MCF 10A (cell line): ENCODE measurements around the gene PCDHGB3. TPM values are rescaled to one million over a fixed set of nuclear protein-coding genes. Genes with fewer than 3 reads are reported as not detected.

Source experiments
- BruUV-seq: library from RNA; stranded (reverse); fragments of 400-500 nt; replicated peaks from 2 replicates; lab custom pipeline; 2021; lab: Mats Ljungman, UMichigan
- CTCF ChIA-PET: fragments of 300-600 bp; sonication (Branson Sonifier 250); formaldehyde crosslinking; extraction: SDS; loops from one replicate; lab custom pipeline; 2021; ENCODE audit warnings: antibody characterized with exemption, inconsistent platforms; lab: Yijun Ruan, JAX
- POLR2A ChIA-PET: fragments of 300-600, 350-650 bp; sonication (Branson Sonifier 250); formaldehyde crosslinking; extraction: SDS; loops from one replicate; lab custom pipeline; 2020; ENCODE audit warnings: antibody characterized with exemption, inconsistent platforms; lab: Yijun Ruan, JAX
- DNase-seq: peaks from one replicate; pipeline ENCODE4 v3.0.0-alpha.2; 2018; ENCODE audit not compliant: unreplicated experiment
- H3K27ac Mint-ChIP-seq: one replicate; pipeline ENCODE4 v1.8.0; 2022; ENCODE audit warnings: mild to moderate bottlenecking, low read depth, mixed read lengths; ENCODE audit not compliant: unreplicated experiment
- H3K27me3 Mint-ChIP-seq: one replicate; pipeline ENCODE4 v1.8.0; 2022; ENCODE audit warnings: mixed read lengths; ENCODE audit not compliant: insufficient read depth, unreplicated experiment
- H3K36me3 Mint-ChIP-seq: one replicate; pipeline ENCODE4 v1.8.0; 2022; ENCODE audit warnings: mild to moderate bottlenecking, moderate library complexity, mixed read lengths; ENCODE audit not compliant: insufficient read depth, unreplicated experiment
- H3K4me1 Mint-ChIP-seq: one replicate; pipeline ENCODE4 v1.8.0; 2022; ENCODE audit warnings: mixed read lengths; ENCODE audit not compliant: insufficient read depth, unreplicated experiment
- H3K4me3 Mint-ChIP-seq: one replicate; pipeline ENCODE4 v1.8.0; 2022; ENCODE audit warnings: mild to moderate bottlenecking, moderate library complexity, mixed read lengths; ENCODE audit not compliant: unreplicated experiment
- H3K9me3 Mint-ChIP-seq: one replicate; pipeline ENCODE4 v1.8.0; 2022; ENCODE audit warnings: mixed read lengths; ENCODE audit not compliant: unreplicated experiment
- CTCF ChIP-seq: fragments of 200-600 bp; IDR thresholded peaks from one replicate; pipeline ENCODE4 v1.8.0; 2022; ENCODE audit warnings: antibody characterized with exemption, mild to moderate bottlenecking; ENCODE audit not compliant: unreplicated experiment
- intact Hi-C: fragments of 100-400 bp; cut with micrococcal nuclease; formaldehyde crosslinking; loops from 2 replicates; pipeline ENCODE4 v1.14.1; 2022
- total RNA-seq: library from RNA; stranded (reverse); gene quantifications from 2 replicates; pipeline ENCODE4 v1.2.3, GENCODE V29; 2022

The PCDHGB3 gene
- total RNA-seq, 1 experiment from 2014 or later, result 0.33 TPM

GRCh38 chr5:141362719-141363118 is 7.3 kb upstream of the PCDHGB3 start:
- CTCF ChIA-PET, result interaction anchor here (0.6 to 1.2 kb wide), 3 partner anchors 147 to 546 kb away, joined by 3 to 4 read pairs (median 3); no protein-coding TSS in a partner anchor
- H3K36me3 Mint-ChIP-seq, result peaks cover 5% of the 10 kb centered on the region
- H3K4me1 Mint-ChIP-seq, result no peaks in the 10 kb centered on the region
- no peak for TF ChIP-seq CTCF
- no peak overlapping the region for H3K4me3 Mint-ChIP-seq
- BruUV-seq, result no TSS peak
- intact Hi-C loops, result no loop called here
- POLR2A ChIA-PET, result no interaction called here
- peaks cover 41% of the 10 kb centered on the region for H3K9me3 Mint-ChIP-seq
- DNase-seq, result no peak
- no peaks in the 10 kb centered on the region for H3K27me3 Mint-ChIP-seq
- H3K27ac Mint-ChIP-seq, result no peak overlapping the region

- no peak for DNase-seq
- H3K4me3 Mint-ChIP-seq, result no peak within 1 kb of the TSS
- ChIA-PET CTCF (interaction anchor here (0.6 to 1.3 kb wide), 7 partner anchors 22 to 203 kb away, joined by 3 to 4 read pairs (median 3); no protein-coding TSS in a partner anchor), POLR2A (interaction anchor here (0.7 kb wide), 1 partner anchor 22 kb away, joined by 3 read pairs; no protein-coding TSS in a partner anchor)
- no peaks in the 10 kb centered on the region for H3K27me3 Mint-ChIP-seq
- H3K27ac Mint-ChIP-seq, result no peak within 1 kb of the TSS
- intact Hi-C loops, result no loop called here
- peaks cover 5% of the 10 kb centered on the region for H3K36me3 Mint-ChIP-seq
- H3K4me1 Mint-ChIP-seq, result no peaks in the 10 kb centered on the region
- TF ChIP-seq CTCF, result no peak
- BruUV-seq, result no TSS peak
- peaks cover 35% of the 10 kb centered on the region for H3K9me3 Mint-ChIP-seq
These were observed 5.9 kb upstream of the PCDHGB3 start, which contains the start of gene PCDHGA5 for GRCh38 chr5:141363952-141364660. PCDHGA5 (plus strand) TSS chr5:141364162; CDS start chr5:141364331, 169 bp downstream.

- Mint-ChIP-seq H3K27ac (no peak overlapping the region), H3K9me3 (peaks cover 33% of the 10 kb centered on the region), H3K4me3 (no peak overlapping the region), H3K36me3 (peaks cover 5% of the 10 kb centered on the region), H3K4me1 (no peaks in the 10 kb centered on the region), H3K27me3 (no peaks in the 10 kb centered on the region)
- intact Hi-C loops, result no loop called here
- no peak for TF ChIP-seq CTCF
- ChIA-PET POLR2A (no interaction called here), CTCF (interaction anchor here (0.6 to 1.2 kb wide), 2 partner anchors 146 to 154 kb away, joined by 4 to 5 read pairs; no protein-coding TSS in a partner anchor)
- BruUV-seq, result no TSS peak
- DNase-seq, result no peak
These were observed 3.8 kb upstream of the PCDHGB3 start for GRCh38 chr5:141366016-141366896.
